Adipocyte (in vitro differentiated cells): Measurements from ENCODE around the gene TRERF1.

Experiments used
- DNase-seq: peaks from one replicate; pipeline ENCODE4 v3.0.0-alpha.2; 2015; ENCODE audit warnings: low read depth
- H3K27me3 ChIP-seq: replicated peaks from 2 replicates; pipeline ENCODE4 v1.7.0; 2013; ENCODE audit warnings: mild to moderate bottlenecking, low read length, moderate library complexity; ENCODE audit not compliant: control insufficient read depth, insufficient read depth
- H3K36me3 ChIP-seq: 2 replicates; pipeline ENCODE4 v1.7.0; 2013; ENCODE audit warnings: low read length, mild to moderate bottlenecking, moderate library complexity; ENCODE audit not compliant: control insufficient read depth, insufficient read depth, severe bottlenecking
- H3K4me1 ChIP-seq: 2 replicates; pipeline ENCODE4 v1.7.0; 2013; ENCODE audit warnings: mild to moderate bottlenecking, low read length, moderate library complexity; ENCODE audit not compliant: control insufficient read depth, insufficient read depth
- H3K4me3 ChIP-seq: 2 replicates; pipeline ENCODE4 v1.7.0; 2013; ENCODE audit warnings: mild to moderate bottlenecking, low read length, moderate library complexity
- H3K9ac ChIP-seq: 2 replicates; pipeline ENCODE4 v1.7.0; 2013; ENCODE audit warnings: mild to moderate bottlenecking, low read length, moderate library complexity
- H3K9me3 ChIP-seq: 2 replicates; pipeline ENCODE4 v1.7.0; 2013; ENCODE audit warnings: mild to moderate bottlenecking, low read length, moderate library complexity; ENCODE audit not compliant: control insufficient read depth

Gene TRERF1

DNA sequence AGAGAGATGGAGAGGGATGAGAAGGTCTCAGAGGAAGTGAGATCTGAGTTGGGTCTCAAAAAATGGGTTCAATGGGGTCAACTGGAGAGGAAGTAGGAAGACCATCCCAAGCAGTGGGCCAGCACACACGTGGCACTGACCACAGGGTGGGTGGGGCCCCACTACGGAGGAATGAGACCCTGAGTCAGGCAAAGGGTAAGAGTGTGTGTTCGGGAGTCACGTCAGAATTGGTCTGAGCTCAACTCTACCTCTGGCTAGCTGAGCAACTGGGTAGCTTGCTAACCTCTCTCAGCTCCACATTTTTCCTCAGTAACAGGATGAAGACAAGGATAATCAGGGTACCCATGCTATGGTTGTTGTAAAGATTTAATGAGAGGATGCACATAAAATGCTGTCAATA is 79.0 kb downstream of the TRERF1 start:
- DNase-seq, result no peak
- Histone ChIP-seq H3K36me3 (no peaks in the 10 kb centered on the region), H3K9ac (no peak overlapping the region), H3K4me1 (peaks cover 2% of the 10 kb centered on the region), H3K9me3 (no peaks in the 10 kb centered on the region), H3K4me3 (no peak overlapping the region), H3K27me3 (no peaks in the 10 kb centered on the region)

DNA sequence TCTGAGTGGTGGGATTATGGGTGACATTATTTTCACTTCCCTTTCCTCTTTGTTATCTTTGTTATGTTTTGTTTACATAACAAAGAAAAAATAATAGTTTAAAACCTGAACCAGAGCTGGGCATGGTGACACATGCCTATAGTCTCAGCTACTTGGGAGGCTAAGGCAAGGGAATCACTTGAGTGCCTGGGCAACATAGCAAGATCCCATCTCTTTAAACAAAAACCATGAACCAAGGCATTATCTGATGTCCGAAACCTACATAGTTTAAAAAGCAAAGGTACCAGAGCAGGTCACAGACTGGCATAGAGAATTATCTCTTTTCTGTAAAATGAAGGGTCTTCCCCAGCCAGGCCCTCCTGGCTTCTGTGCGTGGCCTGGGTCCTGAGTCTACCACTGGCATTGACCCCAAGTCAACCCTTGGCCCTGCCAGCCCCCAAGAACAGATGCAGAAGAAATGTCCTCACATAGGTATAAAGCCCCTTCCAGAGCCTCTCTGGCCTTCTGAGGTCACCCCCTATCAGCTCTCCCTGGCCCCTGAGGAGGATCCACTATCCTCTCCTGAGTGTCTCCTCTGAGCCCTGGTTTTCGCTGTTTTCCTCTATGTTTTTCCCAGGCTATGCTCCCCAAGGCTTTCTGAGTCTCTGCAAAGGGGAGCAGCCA is 81.3 kb downstream of the TRERF1 start:
- Histone ChIP-seq H3K36me3 (no peaks in the 10 kb centered on the region), H3K27me3 (no peaks in the 10 kb centered on the region)
- DNase-seq, result no peak

DNA sequence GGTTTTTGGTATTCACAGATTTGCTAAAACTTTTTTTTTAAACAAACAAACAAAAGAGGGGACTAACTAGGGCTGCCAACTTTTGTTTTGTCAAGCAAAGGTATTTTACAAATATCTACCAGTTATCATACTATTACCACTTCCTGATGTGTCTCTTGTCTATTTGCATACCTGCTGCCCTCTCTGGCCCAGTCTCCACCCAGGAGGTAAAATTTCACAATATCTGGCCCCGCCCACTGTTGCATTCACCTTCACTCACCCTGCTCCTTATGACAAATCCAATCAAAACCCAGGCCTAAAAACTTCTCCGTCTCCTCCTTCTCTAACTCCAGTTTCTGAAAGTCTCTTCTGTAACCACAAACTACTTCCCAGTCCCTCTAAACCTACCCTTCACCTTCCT is 82.2 kb downstream of the TRERF1 start:
- Histone ChIP-seq H3K27me3 (no peaks in the 10 kb centered on the region), H3K36me3 (no peaks in the 10 kb centered on the region), H3K4me1 (no peaks in the 10 kb centered on the region), H3K9me3 (no peaks in the 10 kb centered on the region), H3K9ac (no peak overlapping the region), H3K4me3 (no peak overlapping the region)
- DNase-seq, result no peak

More for the DNA sequence above, 81.3 kb downstream of the TRERF1 start:
- no peak overlapping the region for H3K4me3 ChIP-seq
- no peaks in the 10 kb centered on the region for H3K9me3 ChIP-seq
- no peak overlapping the region for H3K9ac ChIP-seq
- no peaks in the 10 kb centered on the region for H3K4me1 ChIP-seq

DNA sequence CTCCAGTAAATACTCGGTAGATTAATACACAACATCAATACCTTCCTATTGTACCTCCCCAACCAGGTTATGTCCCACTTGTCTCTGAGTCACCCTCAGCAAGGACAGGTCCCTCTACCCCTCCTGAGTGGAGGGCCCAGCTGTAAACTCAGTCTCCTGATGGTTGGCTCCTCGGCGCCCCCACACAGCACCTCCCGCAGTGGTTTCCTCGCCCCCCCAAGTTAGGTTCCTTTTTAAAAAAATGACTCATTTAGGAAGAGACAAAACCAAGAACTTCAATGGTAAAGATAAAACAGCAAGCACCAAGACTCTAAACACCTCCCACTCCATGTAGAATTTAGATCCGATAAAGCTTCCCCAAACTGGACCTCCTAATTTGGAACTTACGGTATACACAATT is 83.5 kb downstream of the TRERF1 start:
- no peaks in the 10 kb centered on the region for H3K4me1 ChIP-seq
- no peak for DNase-seq
- H3K9ac ChIP-seq, result no peak overlapping the region
- H3K36me3 ChIP-seq, result no peaks in the 10 kb centered on the region
- no peaks in the 10 kb centered on the region for H3K27me3 ChIP-seq
- no peaks in the 10 kb centered on the region for H3K9me3 ChIP-seq
- no peak overlapping the region for H3K4me3 ChIP-seq

DNA sequence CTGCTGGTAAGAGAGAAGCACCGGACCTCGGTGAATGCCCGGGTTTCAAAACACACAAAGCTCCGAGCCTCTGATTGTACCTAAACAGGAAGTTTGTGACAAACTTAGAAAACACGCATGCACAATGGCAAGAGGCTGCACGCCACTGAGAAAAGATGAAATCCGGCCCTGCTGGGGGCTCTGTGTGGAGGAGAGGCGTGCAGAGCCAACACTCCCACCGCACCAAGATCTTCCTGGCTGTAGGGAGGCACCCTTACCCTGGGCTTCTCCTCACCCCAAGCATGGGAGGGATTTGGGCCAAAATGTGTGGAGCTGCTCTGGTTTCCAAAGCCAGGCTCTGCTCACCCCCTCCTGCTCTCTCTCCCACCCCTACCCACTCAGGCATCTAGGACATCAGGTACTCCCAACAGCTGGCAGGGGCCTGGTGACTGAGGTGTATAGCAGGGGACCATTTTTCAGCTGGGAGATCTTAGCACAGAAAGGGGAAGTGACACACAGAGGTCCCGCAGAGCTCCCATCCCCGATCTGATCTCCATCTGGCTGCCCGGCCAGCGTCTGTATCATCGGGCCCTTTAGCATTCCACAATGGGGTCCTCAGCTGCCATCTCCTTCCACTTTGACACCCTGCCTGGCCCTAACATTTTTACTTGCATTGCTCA is 84.2 kb downstream of the TRERF1 start:
- H3K9me3 ChIP-seq, result no peaks in the 10 kb centered on the region
- H3K4me3 ChIP-seq, result no peak overlapping the region
- no peaks in the 10 kb centered on the region for H3K4me1 ChIP-seq
- H3K27me3 ChIP-seq, result no peaks in the 10 kb centered on the region
- H3K9ac ChIP-seq, result no peak overlapping the region
- DNase-seq, result peak; percentile 47
- no peaks in the 10 kb centered on the region for H3K36me3 ChIP-seq

DNA sequence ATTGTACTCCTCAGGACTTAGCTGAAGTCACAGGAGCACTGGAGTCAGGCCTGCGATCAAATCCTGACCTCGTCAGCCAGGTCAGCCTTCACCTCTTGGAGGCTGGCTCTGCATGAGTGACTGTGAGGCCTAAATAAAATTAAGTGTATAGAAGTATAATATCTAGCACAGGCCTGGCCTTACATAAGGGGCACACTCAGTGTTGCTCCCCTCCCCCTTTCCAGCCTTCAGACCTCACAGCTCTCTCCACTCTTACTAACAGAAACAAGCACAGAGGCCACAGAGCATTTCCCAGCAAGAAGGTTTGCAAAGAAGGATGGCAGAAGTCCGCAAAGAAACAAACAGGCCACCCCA is 84.8 kb downstream of the TRERF1 start:
- Histone ChIP-seq H3K9me3 (no peaks in the 10 kb centered on the region), H3K27me3 (no peaks in the 10 kb centered on the region), H3K36me3 (no peaks in the 10 kb centered on the region), H3K4me1 (no peaks in the 10 kb centered on the region), H3K4me3 (no peak overlapping the region), H3K9ac (no peak overlapping the region)
- no peak for DNase-seq

DNA sequence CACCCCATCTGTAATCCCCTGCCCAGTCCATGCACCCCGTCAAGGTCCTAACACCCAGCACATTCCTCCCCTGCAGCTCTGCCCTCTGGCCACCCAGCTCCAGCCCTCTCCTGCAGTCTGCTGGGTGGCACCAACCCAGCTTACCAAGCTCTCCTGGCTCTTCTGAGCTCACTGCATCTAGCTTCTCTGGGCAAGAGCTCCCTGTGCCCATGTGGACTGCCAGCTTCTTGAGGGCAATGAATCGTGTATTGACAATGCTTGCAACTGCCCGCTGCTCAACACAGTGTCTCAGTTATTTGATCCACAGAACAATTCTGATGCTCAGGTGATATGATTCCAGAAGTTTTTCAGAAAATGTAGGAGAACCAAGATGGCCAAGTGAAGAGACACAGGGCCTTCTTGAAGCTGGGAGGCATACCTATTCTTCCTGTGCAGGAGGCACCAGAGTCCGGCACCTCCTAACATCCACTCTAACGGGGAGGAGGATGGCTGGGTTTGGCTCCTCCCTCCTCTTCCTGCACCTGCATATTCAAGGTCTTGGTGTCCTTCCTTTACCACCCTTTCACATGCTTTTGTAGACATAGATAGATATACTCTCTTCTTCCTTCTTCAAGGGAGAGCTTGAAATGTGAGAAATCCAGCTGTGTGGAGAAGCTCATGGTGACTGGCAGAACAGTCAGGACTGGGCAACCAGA is 85.6 kb downstream of the TRERF1 start:
- H3K36me3 ChIP-seq, result no peaks in the 10 kb centered on the region
- no peak overlapping the region for H3K4me3 ChIP-seq
- no peak for DNase-seq

DNA sequence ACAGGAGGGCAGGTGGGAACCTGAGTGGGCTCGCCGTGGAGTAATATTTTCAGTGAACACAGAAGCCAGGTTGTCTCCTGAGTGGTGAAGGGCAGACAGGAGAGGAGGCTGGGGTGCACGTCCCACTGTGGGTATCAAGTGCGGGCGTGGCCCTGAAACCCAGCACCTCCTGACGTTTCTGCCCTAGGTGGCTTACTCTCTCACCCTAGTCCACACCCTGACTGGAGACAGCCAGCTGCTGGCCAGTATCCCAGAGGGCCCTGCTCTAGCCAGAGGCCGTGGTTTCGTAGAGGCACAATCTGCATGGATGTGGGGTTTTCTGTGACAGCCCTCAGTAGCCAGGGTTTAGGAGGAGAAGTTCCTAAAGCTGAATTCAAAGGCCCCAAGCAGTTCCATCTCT is 86.7 kb downstream of the TRERF1 start:
- Histone ChIP-seq H3K9me3 (no peaks in the 10 kb centered on the region), H3K4me3 (no peak overlapping the region), H3K4me1 (no peaks in the 10 kb centered on the region), H3K27me3 (no peaks in the 10 kb centered on the region), H3K9ac (no peak overlapping the region), H3K36me3 (no peaks in the 10 kb centered on the region)
- DNase-seq, result no peak

More for the DNA sequence above, 85.6 kb downstream of the TRERF1 start:
- Histone ChIP-seq H3K9ac (no peak overlapping the region), H3K27me3 (no peaks in the 10 kb centered on the region), H3K9me3 (no peaks in the 10 kb centered on the region), H3K4me1 (no peaks in the 10 kb centered on the region)

DNA sequence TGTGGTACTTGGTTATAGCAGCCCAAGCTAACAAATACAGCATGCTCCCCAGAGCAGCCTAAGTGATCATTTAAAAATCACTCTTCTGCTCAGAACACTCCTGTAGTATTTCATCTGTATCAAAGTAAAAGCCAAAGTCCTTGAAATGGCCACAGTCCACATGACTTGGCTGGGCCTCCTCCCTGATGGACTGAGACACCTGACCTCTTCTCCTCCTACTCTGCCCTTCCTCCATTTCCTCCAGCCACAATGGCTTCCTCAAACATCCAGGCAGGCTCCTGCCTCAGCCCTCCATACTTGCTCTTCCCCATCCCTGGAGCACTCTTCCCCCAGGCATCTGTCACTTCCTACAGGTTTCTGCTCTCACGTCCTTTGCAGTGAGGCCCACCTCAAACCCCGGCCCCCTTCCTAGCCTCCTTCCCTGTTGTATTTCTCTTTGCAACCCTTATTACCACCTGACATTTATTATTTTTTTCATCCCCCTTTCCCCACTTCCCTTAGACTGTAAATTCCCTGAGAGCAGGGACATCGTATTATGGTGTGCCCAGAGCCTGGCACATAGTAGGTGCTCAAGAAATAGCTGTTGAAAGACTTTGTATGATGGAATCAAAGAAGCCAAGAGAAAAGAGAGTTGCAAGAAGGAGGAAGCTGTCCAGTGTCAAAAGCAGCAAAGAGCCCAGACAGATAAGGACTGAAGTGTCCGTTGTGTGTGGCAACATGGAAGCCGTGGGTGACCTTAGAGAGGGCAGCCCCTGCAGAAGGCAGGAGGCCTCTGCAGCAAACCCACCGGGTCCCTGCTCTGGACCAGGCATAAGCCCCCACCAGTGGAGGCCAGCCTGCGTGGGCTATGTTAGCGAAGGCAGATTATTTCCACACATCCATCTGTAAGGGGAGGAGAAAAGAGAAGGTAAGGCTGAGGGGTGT is 87.5 kb downstream of the TRERF1 start:
- Histone ChIP-seq H3K27me3 (no peaks in the 10 kb centered on the region), H3K9ac (no peak overlapping the region), H3K4me1 (no peaks in the 10 kb centered on the region), H3K36me3 (no peaks in the 10 kb centered on the region), H3K9me3 (no peaks in the 10 kb centered on the region), H3K4me3 (no peak overlapping the region)
- DNase-seq, result no peak

DNA sequence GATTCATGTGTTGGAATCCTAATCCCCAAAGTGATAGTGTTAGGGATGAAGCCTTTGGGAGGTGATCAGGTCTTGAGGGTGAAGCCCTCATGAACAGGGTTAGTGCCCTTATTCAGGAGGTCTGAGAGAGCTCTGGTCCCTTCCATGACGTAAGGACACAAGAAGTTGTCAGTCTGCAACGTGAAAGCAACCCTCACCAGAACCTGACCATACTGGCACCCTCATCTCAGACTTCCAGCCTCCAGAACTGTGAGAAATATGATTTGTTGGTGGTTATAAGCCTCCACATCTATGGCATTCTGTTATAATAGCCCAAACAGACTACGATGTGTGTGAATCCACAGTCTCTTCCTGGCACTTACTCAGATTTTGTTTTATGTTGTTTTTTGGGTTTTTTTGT is 90.7 kb downstream of the TRERF1 start:
- Histone ChIP-seq H3K9me3 (no peaks in the 10 kb centered on the region), H3K9ac (no peak overlapping the region), H3K36me3 (no peaks in the 10 kb centered on the region), H3K4me3 (no peak overlapping the region), H3K4me1 (no peaks in the 10 kb centered on the region), H3K27me3 (no peaks in the 10 kb centered on the region)
- DNase-seq, result no peak

DNA sequence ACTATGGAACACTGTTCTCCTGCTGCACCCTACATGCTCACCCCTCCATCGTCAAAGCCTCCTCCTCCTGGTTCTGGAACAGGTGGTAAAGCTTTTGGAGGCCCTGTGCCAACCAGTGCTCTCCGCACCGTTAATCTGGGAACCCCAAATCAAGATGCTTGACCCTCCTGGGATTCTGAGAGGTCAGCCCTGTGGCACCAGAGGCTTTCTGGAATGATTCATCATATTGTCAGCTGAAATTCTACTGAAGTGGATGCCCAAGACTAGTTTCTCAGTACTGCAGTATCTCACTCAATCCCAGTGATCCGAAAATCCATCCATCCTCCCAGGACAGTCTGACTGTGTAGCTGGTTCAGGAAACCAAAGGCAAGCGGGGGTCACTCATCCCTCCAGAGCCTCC is 92.7 kb downstream of the TRERF1 start:
- no peak overlapping the region for H3K4me3 ChIP-seq
- H3K9ac ChIP-seq, result no peak overlapping the region
- H3K27me3 ChIP-seq, result no peaks in the 10 kb centered on the region
- H3K4me1 ChIP-seq, result no peaks in the 10 kb centered on the region
- DNase-seq, result no peak
- H3K36me3 ChIP-seq, result no peaks in the 10 kb centered on the region
- H3K9me3 ChIP-seq, result no peaks in the 10 kb centered on the region
